WTC11 (cell line): Measurements from ENCODE around the gene DCST2. TPM values are rescaled to one million over a fixed set of nuclear protein-coding genes. Genes with fewer than 3 reads are reported as not detected.

Source experiments
- ATAC-seq: fragments of 200-7000 bp; cut with Tn5 transposase; 2 replicates; pipeline ENCODE4 v1.10.0; 2021; ENCODE audit warnings: mild to moderate bottlenecking, moderate library complexity
- CTCF ChIA-PET: fragments of 300-600 bp; sonication (Branson Sonifier 250); formaldehyde crosslinking; loops from one replicate; lab custom pipeline; 2021; ENCODE audit warnings: antibody characterized with exemption; lab: Charles Lee
- POLR2A ChIA-PET: fragments of 350-600 bp; sonication (Branson Sonifier 250); formaldehyde crosslinking; loops from one replicate; lab custom pipeline; 2021; ENCODE audit warnings: antibody characterized with exemption; lab: Charles Lee
- DNase-seq: peaks from one replicate; pipeline ENCODE4 v3.0.0; 2021; ENCODE audit warnings: low spot score
- H3K27ac Mint-ChIP-seq: 2 replicates; pipeline ENCODE4 v1.8.0; 2021; ENCODE audit warnings: mixed read lengths
- H3K27me3 Mint-ChIP-seq: 2 replicates; pipeline ENCODE4 v1.8.0; 2021; ENCODE audit warnings: low read depth, mild to moderate bottlenecking, moderate library complexity, mixed read lengths
- H3K36me3 Mint-ChIP-seq: 2 replicates; pipeline ENCODE4 v1.8.0; 2021; ENCODE audit warnings: mixed read lengths
- H3K4me1 Mint-ChIP-seq: 2 replicates; pipeline ENCODE4 v1.8.0; 2022; ENCODE audit warnings: mixed read lengths
- H3K4me3 Mint-ChIP-seq: 2 replicates; pipeline ENCODE4 v1.8.0; 2021; ENCODE audit warnings: mild to moderate bottlenecking, moderate library complexity, mixed read lengths
- H3K9me3 Mint-ChIP-seq: 2 replicates; pipeline ENCODE4 v1.8.0; 2021; ENCODE audit warnings: mixed read lengths
- FOXK1 ChIP-seq: sonication (generic); formaldehyde crosslinking; IDR thresholded peaks from 2 replicates; pipeline ENCODE4 v1.8.0; 2022; ENCODE audit warnings: mild to moderate bottlenecking, moderate library complexity, missing genetic modification reagents
- GRHL2 ChIP-seq: fragments of 250-450 bp; sonication (Bioruptor Pico); IDR thresholded peaks from 2 replicates; pipeline ENCODE4 v1.8.0; 2022; ENCODE audit warnings: mild to moderate bottlenecking, moderate library complexity; ENCODE audit not compliant: insufficient replicate concordance, severe bottlenecking
- IRF2 ChIP-seq: sonication (generic); formaldehyde crosslinking; IDR thresholded peaks from 2 replicates; pipeline ENCODE4 v1.8.0; 2022; ENCODE audit warnings: low read depth, missing genetic modification reagents, borderline replicate concordance
- JAZF1 ChIP-seq: fragments of 250-450 bp; sonication (Bioruptor Pico); IDR thresholded peaks from 2 replicates; pipeline ENCODE4 v1.9.0; 2021; ENCODE audit warnings: moderate library complexity, mild to moderate bottlenecking, inconsistent platforms
- KAT7 ChIP-seq: sonication (generic); formaldehyde crosslinking; IDR thresholded peaks from 2 replicates; pipeline ENCODE4 v1.8.1; 2023; ENCODE audit warnings: missing genetic modification reagents, mild to moderate bottlenecking, borderline replicate concordance
- NFATC4 ChIP-seq: fragments of 250-450 bp; sonication (Bioruptor Pico); IDR thresholded peaks from 2 replicates; pipeline ENCODE4 v1.9.0; 2021; ENCODE audit warnings: mild to moderate bottlenecking
- RELA ChIP-seq: sonication (generic); formaldehyde crosslinking; IDR thresholded peaks from 2 replicates; pipeline ENCODE4 v1.8.1; 2022; ENCODE audit warnings: missing genetic modification reagents, mild to moderate bottlenecking, borderline replicate concordance
- SMAD3 ChIP-seq: sonication (generic); formaldehyde crosslinking; IDR thresholded peaks from 2 replicates; pipeline ENCODE4 v1.8.0; 2022; ENCODE audit warnings: missing genetic modification reagents, mild to moderate bottlenecking, borderline replicate concordance
- SP1 ChIP-seq: sonication (generic); formaldehyde crosslinking; conservative IDR thresholded peaks from 2 replicates; pipeline ENCODE4 v1.8.1; 2022; ENCODE audit warnings: missing genetic modification reagents
- TEAD1 ChIP-seq: sonication (generic); formaldehyde crosslinking; IDR thresholded peaks from 2 replicates; pipeline ENCODE4 v1.8.0; 2022; ENCODE audit warnings: mild to moderate bottlenecking, missing genetic modification reagents
- TEAD4 ChIP-seq: sonication (generic); formaldehyde crosslinking; IDR thresholded peaks from 2 replicates; pipeline ENCODE4 v1.8.0; 2022; ENCODE audit warnings: mild to moderate bottlenecking, missing genetic modification reagents
- ZNF121 ChIP-seq: sonication (generic); formaldehyde crosslinking; IDR thresholded peaks from 2 replicates; pipeline ENCODE4 v1.8.0; 2023; ENCODE audit warnings: missing genetic modification reagents
- ZNF317 ChIP-seq: sonication (generic); formaldehyde crosslinking; IDR thresholded peaks from 2 replicates; pipeline ENCODE4 v1.8.1; 2023; ENCODE audit warnings: low read depth, mild to moderate bottlenecking, moderate library complexity, missing genetic modification reagents, borderline replicate concordance
- ZNF416 ChIP-seq: fragments of 250-450 bp; sonication (Bioruptor Pico); IDR thresholded peaks from 2 replicates; pipeline ENCODE4 v1.9.0; 2021; ENCODE audit warnings: mild to moderate bottlenecking, inconsistent platforms
- ZNF671 ChIP-seq: fragments of 250-450 bp; sonication (Bioruptor Pico); IDR thresholded peaks from 2 replicates; pipeline ENCODE4 v1.8.0; 2021; ENCODE audit warnings: mild to moderate bottlenecking
- total RNA-seq: library from RNA; stranded (reverse); gene quantifications from 3 replicates; pipeline ENCODE4 v1.2.3, GENCODE V29; 2021
- TF ChIP-seq, protein P1 (sequence below): fragments of 250-450 bp; sonication (Bioruptor Pico); IDR thresholded peaks from 2 replicates; pipeline ENCODE4 v1.8.0; 2021; ENCODE audit warnings: mild to moderate bottlenecking
- TF ChIP-seq, protein P2 (sequence below): sonication (generic); formaldehyde crosslinking; IDR thresholded peaks from 2 replicates; pipeline ENCODE4 v1.8.1; 2022; ENCODE audit warnings: low read depth, missing genetic modification reagents, borderline replicate concordance
- TF ChIP-seq, protein P3 (sequence below): fragments of 200-600 bp; IDR thresholded peaks from 2 replicates; pipeline ENCODE4 v1.8.0; 2022; ENCODE audit warnings: antibody characterized with exemption
- TF ChIP-seq, protein P4 (sequence below): sonication (generic); formaldehyde crosslinking; IDR thresholded peaks from 2 replicates; pipeline ENCODE4 v1.8.1; 2022; ENCODE audit warnings: missing genetic modification reagents, borderline replicate concordance
- TF ChIP-seq, protein P5 (sequence below): fragments of 250-450 bp; sonication (Bioruptor Pico); IDR thresholded peaks from 2 replicates; pipeline ENCODE4 v1.9.0; 2021; ENCODE audit warnings: mild to moderate bottlenecking, borderline replicate concordance
- TF ChIP-seq, protein P6 (sequence below): sonication (generic); formaldehyde crosslinking; IDR thresholded peaks from 2 replicates; pipeline ENCODE4 v1.8.0; 2022; ENCODE audit warnings: mild to moderate bottlenecking, missing genetic modification reagents
- TF ChIP-seq, protein P7 (sequence below): fragments of 250-450 bp; sonication (Bioruptor Pico); IDR thresholded peaks from 2 replicates; pipeline ENCODE4 v1.9.0; 2021; ENCODE audit warnings: moderate library complexity, mild to moderate bottlenecking, inconsistent platforms, borderline replicate concordance

DCST2 gene
- total RNA-seq, 1 experiment from 2014 or later, result 0.83 TPM

DNA sequence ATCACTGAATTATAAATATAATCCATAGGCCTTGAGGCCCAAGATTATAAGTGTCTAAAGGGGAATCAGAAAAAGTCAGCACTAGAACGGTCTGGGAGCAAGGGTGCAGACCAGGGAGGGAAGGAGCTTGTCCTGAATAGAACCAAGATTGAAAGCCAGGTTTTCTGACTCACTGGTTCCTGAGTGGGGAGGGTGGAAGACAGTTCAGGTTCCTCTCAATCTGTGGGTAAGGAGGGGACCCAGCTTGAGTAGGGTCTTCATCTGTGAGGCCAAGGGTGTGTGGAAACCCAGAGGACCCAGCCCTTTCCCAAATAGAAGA, 39.4 kb downstream of the DCST2 start:
- POLR2A ChIA-PET, result interaction anchor here (0.7 to 13.0 kb wide), 7 partner anchors 11 to 86 kb away, joined by 3 to 176 read pairs (median 4); partner anchors contain the start of genes CKS1B, FLAD1, PYGO2 and SHC1
- ATAC-seq, result no peak
- Mint-ChIP-seq H3K9me3 (no peaks in the 10 kb centered on the region), H3K27ac (no peak overlapping the region)
- TF ChIP-seq, protein P1, sequence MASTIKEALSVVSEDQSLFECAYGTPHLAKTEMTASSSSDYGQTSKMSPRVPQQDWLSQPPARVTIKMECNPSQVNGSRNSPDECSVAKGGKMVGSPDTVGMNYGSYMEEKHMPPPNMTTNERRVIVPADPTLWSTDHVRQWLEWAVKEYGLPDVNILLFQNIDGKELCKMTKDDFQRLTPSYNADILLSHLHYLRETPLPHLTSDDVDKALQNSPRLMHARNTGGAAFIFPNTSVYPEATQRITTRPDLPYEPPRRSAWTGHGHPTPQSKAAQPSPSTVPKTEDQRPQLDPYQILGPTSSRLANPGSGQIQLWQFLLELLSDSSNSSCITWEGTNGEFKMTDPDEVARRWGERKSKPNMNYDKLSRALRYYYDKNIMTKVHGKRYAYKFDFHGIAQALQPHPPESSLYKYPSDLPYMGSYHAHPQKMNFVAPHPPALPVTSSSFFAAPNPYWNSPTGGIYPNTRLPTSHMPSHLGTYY (CRISPR knock-in tag), result no peak
- TF ChIP-seq, protein P2, sequence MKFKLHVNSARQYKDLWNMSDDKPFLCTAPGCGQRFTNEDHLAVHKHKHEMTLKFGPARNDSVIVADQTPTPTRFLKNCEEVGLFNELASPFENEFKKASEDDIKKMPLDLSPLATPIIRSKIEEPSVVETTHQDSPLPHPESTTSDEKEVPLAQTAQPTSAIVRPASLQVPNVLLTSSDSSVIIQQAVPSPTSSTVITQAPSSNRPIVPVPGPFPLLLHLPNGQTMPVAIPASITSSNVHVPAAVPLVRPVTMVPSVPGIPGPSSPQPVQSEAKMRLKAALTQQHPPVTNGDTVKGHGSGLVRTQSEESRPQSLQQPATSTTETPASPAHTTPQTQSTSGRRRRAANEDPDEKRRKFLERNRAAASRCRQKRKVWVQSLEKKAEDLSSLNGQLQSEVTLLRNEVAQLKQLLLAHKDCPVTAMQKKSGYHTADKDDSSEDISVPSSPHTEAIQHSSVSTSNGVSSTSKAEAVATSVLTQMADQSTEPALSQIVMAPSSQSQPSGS, result no peak
- TF ChIP-seq, protein P3, sequence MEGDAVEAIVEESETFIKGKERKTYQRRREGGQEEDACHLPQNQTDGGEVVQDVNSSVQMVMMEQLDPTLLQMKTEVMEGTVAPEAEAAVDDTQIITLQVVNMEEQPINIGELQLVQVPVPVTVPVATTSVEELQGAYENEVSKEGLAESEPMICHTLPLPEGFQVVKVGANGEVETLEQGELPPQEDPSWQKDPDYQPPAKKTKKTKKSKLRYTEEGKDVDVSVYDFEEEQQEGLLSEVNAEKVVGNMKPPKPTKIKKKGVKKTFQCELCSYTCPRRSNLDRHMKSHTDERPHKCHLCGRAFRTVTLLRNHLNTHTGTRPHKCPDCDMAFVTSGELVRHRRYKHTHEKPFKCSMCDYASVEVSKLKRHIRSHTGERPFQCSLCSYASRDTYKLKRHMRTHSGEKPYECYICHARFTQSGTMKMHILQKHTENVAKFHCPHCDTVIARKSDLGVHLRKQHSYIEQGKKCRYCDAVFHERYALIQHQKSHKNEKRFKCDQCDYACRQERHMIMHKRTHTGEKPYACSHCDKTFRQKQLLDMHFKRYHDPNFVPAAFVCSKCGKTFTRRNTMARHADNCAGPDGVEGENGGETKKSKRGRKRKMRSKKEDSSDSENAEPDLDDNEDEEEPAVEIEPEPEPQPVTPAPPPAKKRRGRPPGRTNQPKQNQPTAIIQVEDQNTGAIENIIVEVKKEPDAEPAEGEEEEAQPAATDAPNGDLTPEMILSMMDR, result no peak
- TF ChIP-seq NFATC4 (CRISPR knock-in tag) (no peak), JAZF1 (CRISPR knock-in tag) (no peak), IRF2 (CRISPR knock-in tag) (no peak), RELA (CRISPR knock-in tag) (no peak), ZNF416 (CRISPR knock-in tag) (no peak), GRHL2 (CRISPR knock-in tag) (no peak), FOXK1 (CRISPR knock-in tag) (no peak)
- TF ChIP-seq, protein P4, sequence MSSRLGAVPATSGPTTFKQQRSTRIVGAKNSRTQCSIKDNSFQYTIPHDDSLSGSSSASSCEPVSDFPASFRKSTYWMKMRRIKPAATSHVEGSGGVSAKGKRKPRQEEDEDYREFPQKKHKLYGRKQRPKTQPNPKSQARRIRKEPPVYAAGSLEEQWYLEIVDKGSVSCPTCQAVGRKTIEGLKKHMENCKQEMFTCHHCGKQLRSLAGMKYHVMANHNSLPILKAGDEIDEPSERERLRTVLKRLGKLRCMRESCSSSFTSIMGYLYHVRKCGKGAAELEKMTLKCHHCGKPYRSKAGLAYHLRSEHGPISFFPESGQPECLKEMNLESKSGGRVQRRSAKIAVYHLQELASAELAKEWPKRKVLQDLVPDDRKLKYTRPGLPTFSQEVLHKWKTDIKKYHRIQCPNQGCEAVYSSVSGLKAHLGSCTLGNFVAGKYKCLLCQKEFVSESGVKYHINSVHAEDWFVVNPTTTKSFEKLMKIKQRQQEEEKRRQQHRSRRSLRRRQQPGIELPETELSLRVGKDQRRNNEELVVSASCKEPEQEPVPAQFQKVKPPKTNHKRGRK (CRISPR knock-in tag), result no peak
- TF ChIP-seq, all 79 proteins: peak for 0
- no peaks in the 10 kb centered on the region; the same call in 1 of the 2 replicates for H3K27me3 Mint-ChIP-seq
- H3K36me3 Mint-ChIP-seq, result peaks cover 8% of the 10 kb centered on the region
- no peak overlapping the region for H3K4me3 Mint-ChIP-seq
- no peak for DNase-seq
- peaks cover 20% of the 10 kb centered on the region for H3K4me1 Mint-ChIP-seq
- CTCF ChIA-PET, result interaction anchor here (0.8 to 10.3 kb wide), 15 partner anchors 12 to 173 kb away, joined by 3 to 176 read pairs (median 8); partner anchors contain the start of genes ADAM15, FLAD1, PBXIP1 and PMVK

DNA sequence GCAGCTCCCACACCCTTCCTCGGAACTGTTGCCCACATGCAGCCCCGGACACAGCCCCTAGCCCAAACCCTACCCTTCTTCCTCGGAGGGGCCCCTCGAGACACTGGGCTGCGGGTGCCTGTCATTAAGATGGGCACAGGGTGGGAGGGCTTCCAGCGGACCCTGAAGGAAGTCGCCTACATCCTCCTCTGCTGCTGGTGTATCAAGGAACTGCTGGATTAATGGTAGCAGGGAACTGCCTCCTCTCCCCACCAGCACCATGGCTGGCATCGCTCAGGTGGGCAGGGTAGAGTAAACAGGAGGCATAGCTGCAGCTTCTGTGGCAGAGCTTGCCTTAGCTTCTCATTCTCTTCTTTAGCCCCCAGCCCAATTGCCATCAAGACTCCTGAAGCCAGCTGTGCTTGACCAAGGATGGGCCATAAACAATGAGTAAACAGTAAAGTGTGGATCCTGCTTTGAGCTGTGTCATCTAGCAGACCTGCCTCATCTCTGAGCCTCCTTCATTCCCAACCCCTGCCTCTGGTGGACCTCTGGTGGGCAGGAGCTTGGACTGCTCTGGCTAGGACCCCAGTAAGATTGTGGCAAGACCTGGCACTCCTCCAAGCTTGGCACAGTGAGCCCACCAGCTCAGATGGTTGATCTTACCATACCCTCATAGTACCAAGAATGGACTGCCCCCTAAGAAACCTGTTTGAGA, 39.9 kb downstream of the DCST2 start, which contains the start of gene LENEP:
LENEP (plus strand) TSS at position 15 of the 697 bp plus-strand sequence; CDS start at position 37, 22 bp downstream.
- Mint-ChIP-seq H3K36me3 (peaks cover 12% of the 10 kb centered on the region), H3K4me1 (peaks cover 17% of the 10 kb centered on the region), H3K4me3 (no peak within 1 kb of the TSS), H3K27me3 (no peaks in the 10 kb centered on the region; the same call in 1 of the 2 replicates), H3K27ac (peak within 1 kb of the TSS; percentile 70), H3K9me3 (no peaks in the 10 kb centered on the region)
- ChIA-PET CTCF (interaction anchor here (0.5 to 10.3 kb wide), 26 partner anchors 8 to 179 kb away, joined by 3 to 176 read pairs (median 5); partner anchors contain the start of genes ADAM15, FLAD1, KRTCAP2 and PBXIP1), POLR2A (interaction anchor here (0.7 to 13.0 kb wide), 10 partner anchors 10 to 87 kb away, joined by 3 to 176 read pairs (median 4); partner anchors contain the start of genes CKS1B, FLAD1, PYGO2 and SHC1)
- ATAC-seq (no peak; the same call in 1 of the 2 replicates), DNase-seq (no peak)
- TF ChIP-seq, protein P5, sequence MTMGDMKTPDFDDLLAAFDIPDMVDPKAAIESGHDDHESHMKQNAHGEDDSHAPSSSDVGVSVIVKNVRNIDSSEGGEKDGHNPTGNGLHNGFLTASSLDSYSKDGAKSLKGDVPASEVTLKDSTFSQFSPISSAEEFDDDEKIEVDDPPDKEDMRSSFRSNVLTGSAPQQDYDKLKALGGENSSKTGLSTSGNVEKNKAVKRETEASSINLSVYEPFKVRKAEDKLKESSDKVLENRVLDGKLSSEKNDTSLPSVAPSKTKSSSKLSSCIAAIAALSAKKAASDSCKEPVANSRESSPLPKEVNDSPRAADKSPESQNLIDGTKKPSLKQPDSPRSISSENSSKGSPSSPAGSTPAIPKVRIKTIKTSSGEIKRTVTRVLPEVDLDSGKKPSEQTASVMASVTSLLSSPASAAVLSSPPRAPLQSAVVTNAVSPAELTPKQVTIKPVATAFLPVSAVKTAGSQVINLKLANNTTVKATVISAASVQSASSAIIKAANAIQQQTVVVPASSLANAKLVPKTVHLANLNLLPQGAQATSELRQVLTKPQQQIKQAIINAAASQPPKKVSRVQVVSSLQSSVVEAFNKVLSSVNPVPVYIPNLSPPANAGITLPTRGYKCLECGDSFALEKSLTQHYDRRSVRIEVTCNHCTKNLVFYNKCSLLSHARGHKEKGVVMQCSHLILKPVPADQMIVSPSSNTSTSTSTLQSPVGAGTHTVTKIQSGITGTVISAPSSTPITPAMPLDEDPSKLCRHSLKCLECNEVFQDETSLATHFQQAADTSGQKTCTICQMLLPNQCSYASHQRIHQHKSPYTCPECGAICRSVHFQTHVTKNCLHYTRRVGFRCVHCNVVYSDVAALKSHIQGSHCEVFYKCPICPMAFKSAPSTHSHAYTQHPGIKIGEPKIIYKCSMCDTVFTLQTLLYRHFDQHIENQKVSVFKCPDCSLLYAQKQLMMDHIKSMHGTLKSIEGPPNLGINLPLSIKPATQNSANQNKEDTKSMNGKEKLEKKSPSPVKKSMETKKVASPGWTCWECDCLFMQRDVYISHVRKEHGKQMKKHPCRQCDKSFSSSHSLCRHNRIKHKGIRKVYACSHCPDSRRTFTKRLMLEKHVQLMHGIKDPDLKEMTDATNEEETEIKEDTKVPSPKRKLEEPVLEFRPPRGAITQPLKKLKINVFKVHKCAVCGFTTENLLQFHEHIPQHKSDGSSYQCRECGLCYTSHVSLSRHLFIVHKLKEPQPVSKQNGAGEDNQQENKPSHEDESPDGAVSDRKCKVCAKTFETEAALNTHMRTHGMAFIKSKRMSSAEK (CRISPR knock-in tag), result no peak
- TF ChIP-seq, protein P6, sequence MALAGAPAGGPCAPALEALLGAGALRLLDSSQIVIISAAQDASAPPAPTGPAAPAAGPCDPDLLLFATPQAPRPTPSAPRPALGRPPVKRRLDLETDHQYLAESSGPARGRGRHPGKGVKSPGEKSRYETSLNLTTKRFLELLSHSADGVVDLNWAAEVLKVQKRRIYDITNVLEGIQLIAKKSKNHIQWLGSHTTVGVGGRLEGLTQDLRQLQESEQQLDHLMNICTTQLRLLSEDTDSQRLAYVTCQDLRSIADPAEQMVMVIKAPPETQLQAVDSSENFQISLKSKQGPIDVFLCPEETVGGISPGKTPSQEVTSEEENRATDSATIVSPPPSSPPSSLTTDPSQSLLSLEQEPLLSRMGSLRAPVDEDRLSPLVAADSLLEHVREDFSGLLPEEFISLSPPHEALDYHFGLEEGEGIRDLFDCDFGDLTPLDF (CRISPR knock-in tag), result no peak
- TF ChIP-seq SP1 (CRISPR knock-in tag) (no peak), TEAD1 (CRISPR knock-in tag) (no peak), ZNF317 (no peak), KAT7 (CRISPR knock-in tag) (no peak), ZNF121 (no peak), SMAD3 (no peak), ZNF671 (CRISPR knock-in tag) (no peak), TEAD4 (CRISPR knock-in tag) (no peak), JAZF1 (CRISPR knock-in tag) (no peak)
- TF ChIP-seq, protein P7, sequence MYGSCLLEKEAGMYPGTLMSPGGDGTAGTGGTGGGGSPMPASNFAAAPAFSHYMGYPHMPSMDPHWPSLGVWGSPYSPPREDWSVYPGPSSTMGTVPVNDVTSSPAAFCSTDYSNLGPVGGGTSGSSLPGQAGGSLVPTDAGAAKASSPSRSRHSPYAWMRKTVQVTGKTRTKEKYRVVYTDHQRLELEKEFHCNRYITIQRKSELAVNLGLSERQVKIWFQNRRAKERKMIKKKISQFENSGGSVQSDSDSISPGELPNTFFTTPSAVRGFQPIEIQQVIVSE (CRISPR knock-in tag), result no peak
